HepG2 (cell line): ENCODE measurements around the gene APC2. TPM values are rescaled to one million over a fixed set of nuclear protein-coding genes. Genes with fewer than 3 reads are reported as not detected.
A peak's percentile ranks its signal among the peaks of the same experiment; 100 is the strongest.

ENCODE experiments used
- CTCF ChIP-seq: sonication (generic); formaldehyde crosslinking; IDR thresholded peaks from 2 replicates; pipeline ENCODE4 v1.5.0; 2020; ENCODE audit warnings: mild to moderate bottlenecking, missing genetic modification reagents, moderate library complexity
- THAP9 ChIP-seq: sonication (generic); formaldehyde crosslinking; IDR thresholded peaks from 2 replicates; pipeline ENCODE4; 2020; ENCODE audit warnings: missing genetic modification reagents, mild to moderate bottlenecking, borderline replicate concordance
- WIZ ChIP-seq: sonication (generic); formaldehyde crosslinking; IDR thresholded peaks from 2 replicates; pipeline ENCODE4 v1.5.1; 2020; ENCODE audit warnings: mild to moderate bottlenecking, missing genetic modification reagents
- ZMYM3 ChIP-seq: sonication (generic); formaldehyde crosslinking; IDR thresholded peaks from 2 replicates; pipeline ENCODE4 v1.5.1; 2020; ENCODE audit warnings: mild to moderate bottlenecking, missing genetic modification reagents
- ZNF556 ChIP-seq: sonication (generic); formaldehyde crosslinking; IDR thresholded peaks from 2 replicates; pipeline ENCODE4 v1.4.0; 2020; ENCODE audit warnings: mild to moderate bottlenecking, missing genetic modification reagents, borderline replicate concordance
- ZSCAN30 ChIP-seq: sonication (generic); formaldehyde crosslinking; IDR thresholded peaks from 2 replicates; pipeline ENCODE4 v1.5.0; 2020; ENCODE audit warnings: mild to moderate bottlenecking, missing genetic modification reagents
- polyA plus RNA-seq, 8 experiments: library from polyadenylated mRNA; depleted of rRNA in 3 of 8; stranded (reverse) in 7 of 8; unstranded in 1 of 8; fragments of >200 nt; fragmentation: Illumina TruSeq in 4 of 8; extraction: Trizol in 4 of 8; gene quantifications; 2 replicates each; pipeline versions ENCODE4 v1.2.1 to v1.2.3, GENCODE V29; 2011 to 2016; ENCODE audit warnings: low read depth in 4 of 8, missing spikeins in 1 of 8, mixed read lengths in 1 of 8; ENCODE audit not compliant: insufficient read depth in 1 of 8
- total RNA-seq, 5 experiments: library from RNA; depleted of rRNA; stranded (reverse); fragments of >200 nt; fragmentation: Illumina TruSeq; extraction: Trizol; gene quantifications; 2 replicates each; pipeline ENCODE4 v1.2.3, GENCODE V29; 2016; ENCODE audit warnings: low read depth in 1 of 5

APC2 gene
- total and polyA plus RNA-seq, 2 of the 13 experiments (the other 11 are each of a cell fraction or from before 2014, with no cell fraction given), result 0.08 to 0.22 TPM

GRCh38 chr19:1402411-1403070 is 47.4 kb upstream of the APC2 start (continued):
- peak; percentile 10 for TF ChIP-seq CTCF (CRISPR knock-in tag)
- peak; percentile 17; the same call in 1 of the 2 replicates for TF ChIP-seq ZMYM3
- no peak for TF ChIP-seq ZSCAN30
- no peak for TF ChIP-seq WIZ
- no peak for TF ChIP-seq ZNF556
- TF ChIP-seq THAP9 (CRISPR knock-in tag), result peak; percentile 45; the same call in 1 of the 2 replicates
